Panc1 (cell line): ENCODE measurements around the gene TNK1.

Experiments
- CTCF ChIP-seq: fragments of 450-650 bp; IDR thresholded peaks from 2 replicates; pipeline ENCODE4 v1.5.1; 2017; ENCODE audit warnings: mild to moderate bottlenecking
- SIN3A ChIP-seq: IDR thresholded peaks from 2 replicates; pipeline ENCODE4 v1.6.1; 2012; ENCODE audit warnings: low read depth, mild to moderate bottlenecking, low read length, moderate library complexity, borderline replicate concordance; ENCODE audit not compliant: insufficient read depth
- TCF7L2 ChIP-seq: IDR thresholded peaks from 2 replicates; pipeline ENCODE4 v1.6.1; 2011; ENCODE audit warnings: mild to moderate bottlenecking, low read depth, low read length, inconsistent platforms
- TF ChIP-seq, protein P1 (sequence below), 2 experiments: IDR thresholded peaks; 2 replicates each; pipeline ENCODE4 v1.6.1; 2011 to 2012; ENCODE audit warnings: low read depth in 2 of 2, control low read depth in 1 of 2, low read length in 1 of 2, mild to moderate bottlenecking in 1 of 2, moderate library complexity in 1 of 2; ENCODE audit not compliant: insufficient read depth in 1 of 2

DNA sequence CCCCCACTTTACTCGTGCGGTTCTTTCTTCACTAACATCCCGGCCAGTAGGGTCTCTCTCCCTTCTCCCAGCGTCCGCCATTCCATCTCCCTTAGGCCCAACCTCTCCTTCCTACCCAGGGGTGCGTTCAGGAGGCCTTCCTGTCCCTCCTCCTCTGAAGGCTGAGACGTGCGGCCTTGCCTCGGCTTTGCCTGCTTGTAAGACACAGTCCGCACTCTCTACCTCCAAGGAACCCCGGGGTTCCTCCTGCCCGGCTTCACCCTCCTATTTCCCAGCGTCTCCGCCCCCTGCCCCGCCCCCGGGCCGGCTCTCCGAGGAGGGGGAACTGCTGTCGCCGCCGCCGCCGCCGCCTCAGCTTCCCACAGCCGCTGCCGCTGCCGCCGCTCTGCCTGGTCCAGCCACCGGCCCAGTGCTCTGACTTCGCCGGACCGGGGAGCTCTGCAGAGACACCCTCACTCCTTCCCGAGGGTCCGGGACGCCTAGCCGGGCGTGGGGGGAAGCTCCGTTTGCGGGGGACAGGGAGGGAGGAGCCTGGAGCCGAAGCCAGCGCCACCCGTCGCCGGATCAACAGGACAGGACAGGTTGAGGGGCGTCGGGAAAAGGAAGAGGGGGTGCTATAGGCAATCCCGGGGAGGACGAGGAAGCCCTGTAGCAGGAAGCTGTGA is 57.2 kb downstream of the TNK1 start:
- no peak for TF ChIP-seq CTCF
- TF ChIP-seq SIN3A, result no peak
- TF ChIP-seq, protein P1, sequence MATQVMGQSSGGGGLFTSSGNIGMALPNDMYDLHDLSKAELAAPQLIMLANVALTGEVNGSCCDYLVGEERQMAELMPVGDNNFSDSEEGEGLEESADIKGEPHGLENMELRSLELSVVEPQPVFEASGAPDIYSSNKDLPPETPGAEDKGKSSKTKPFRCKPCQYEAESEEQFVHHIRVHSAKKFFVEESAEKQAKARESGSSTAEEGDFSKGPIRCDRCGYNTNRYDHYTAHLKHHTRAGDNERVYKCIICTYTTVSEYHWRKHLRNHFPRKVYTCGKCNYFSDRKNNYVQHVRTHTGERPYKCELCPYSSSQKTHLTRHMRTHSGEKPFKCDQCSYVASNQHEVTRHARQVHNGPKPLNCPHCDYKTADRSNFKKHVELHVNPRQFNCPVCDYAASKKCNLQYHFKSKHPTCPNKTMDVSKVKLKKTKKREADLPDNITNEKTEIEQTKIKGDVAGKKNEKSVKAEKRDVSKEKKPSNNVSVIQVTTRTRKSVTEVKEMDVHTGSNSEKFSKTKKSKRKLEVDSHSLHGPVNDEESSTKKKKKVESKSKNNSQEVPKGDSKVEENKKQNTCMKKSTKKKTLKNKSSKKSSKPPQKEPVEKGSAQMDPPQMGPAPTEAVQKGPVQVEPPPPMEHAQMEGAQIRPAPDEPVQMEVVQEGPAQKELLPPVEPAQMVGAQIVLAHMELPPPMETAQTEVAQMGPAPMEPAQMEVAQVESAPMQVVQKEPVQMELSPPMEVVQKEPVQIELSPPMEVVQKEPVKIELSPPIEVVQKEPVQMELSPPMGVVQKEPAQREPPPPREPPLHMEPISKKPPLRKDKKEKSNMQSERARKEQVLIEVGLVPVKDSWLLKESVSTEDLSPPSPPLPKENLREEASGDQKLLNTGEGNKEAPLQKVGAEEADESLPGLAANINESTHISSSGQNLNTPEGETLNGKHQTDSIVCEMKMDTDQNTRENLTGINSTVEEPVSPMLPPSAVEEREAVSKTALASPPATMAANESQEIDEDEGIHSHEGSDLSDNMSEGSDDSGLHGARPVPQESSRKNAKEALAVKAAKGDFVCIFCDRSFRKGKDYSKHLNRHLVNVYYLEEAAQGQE (IDR thresholded peaks at IDR 0.05; ENCODE audit: insufficient read depth in 1 of 2, low read depth in 2 of 2, low read length in 1 of 2), result no peak
- TF ChIP-seq TCF7L2, result no peak
